Measurements from ENCODE around the gene ACBD6.

DNA sequence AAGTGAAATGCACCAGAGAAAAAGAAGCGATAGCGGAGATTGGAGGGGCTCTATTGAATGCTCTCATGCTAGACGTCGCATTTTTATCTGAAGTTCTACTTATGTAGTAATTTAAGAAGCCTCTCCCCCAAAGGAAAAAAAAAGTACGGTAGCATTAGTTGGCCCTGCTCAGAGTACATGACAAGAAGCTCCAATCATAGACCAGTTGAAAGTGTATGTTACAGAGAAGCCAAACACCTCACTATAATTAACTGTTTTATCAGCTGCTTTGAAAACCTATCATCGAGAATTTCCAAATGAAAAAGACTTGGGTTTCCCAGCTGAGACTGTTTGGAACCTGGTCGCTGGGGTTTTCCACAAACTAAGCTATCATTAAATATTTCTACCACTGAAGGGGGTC lies 36.8 kb upstream of the ACBD6 start:
- TF ChIP-seq, protein P1, sequence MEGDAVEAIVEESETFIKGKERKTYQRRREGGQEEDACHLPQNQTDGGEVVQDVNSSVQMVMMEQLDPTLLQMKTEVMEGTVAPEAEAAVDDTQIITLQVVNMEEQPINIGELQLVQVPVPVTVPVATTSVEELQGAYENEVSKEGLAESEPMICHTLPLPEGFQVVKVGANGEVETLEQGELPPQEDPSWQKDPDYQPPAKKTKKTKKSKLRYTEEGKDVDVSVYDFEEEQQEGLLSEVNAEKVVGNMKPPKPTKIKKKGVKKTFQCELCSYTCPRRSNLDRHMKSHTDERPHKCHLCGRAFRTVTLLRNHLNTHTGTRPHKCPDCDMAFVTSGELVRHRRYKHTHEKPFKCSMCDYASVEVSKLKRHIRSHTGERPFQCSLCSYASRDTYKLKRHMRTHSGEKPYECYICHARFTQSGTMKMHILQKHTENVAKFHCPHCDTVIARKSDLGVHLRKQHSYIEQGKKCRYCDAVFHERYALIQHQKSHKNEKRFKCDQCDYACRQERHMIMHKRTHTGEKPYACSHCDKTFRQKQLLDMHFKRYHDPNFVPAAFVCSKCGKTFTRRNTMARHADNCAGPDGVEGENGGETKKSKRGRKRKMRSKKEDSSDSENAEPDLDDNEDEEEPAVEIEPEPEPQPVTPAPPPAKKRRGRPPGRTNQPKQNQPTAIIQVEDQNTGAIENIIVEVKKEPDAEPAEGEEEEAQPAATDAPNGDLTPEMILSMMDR (IDR thresholded peaks at IDR 0.05) = no peak
- no peak for TF ChIP-seq POLR2A (IDR thresholded peaks at IDR 0.05)
